ENCODE data around the gene CARD11.
"Not testable (repeated sequence)": the region's sequence is repeated elsewhere in the genome, so short reads cannot be mapped to it uniquely, and the experiment has no call there.

CARD11 gene

GRCh38 chr7:3039787-3040186 is 3.9 kb downstream of the CARD11 start:
- no peak for DNase-seq (ENCODE audit: low read depth in 1 of 2, low spot score in 1 of 2)
- peaks cover 14% of the 10 kb centered on the region for H3K27me3 ChIP-seq (ENCODE audit: insufficient read depth, poor library complexity, severe bottlenecking)
- TF ChIP-seq CTCF (IDR thresholded peaks at IDR 0.05; ENCODE audit: insufficient read depth, low read length) (no peak), SPI1 (IDR thresholded peaks at IDR 0.05; ENCODE audit: borderline replicate concordance, low read depth) (no peak), POLR2AphosphoS5 (IDR thresholded peaks at IDR 0.05; ENCODE audit: low read depth) (no peak), GABPA (IDR thresholded peaks at IDR 0.05; ENCODE audit: low read depth) (no peak)
- TF ChIP-seq, protein P1, sequence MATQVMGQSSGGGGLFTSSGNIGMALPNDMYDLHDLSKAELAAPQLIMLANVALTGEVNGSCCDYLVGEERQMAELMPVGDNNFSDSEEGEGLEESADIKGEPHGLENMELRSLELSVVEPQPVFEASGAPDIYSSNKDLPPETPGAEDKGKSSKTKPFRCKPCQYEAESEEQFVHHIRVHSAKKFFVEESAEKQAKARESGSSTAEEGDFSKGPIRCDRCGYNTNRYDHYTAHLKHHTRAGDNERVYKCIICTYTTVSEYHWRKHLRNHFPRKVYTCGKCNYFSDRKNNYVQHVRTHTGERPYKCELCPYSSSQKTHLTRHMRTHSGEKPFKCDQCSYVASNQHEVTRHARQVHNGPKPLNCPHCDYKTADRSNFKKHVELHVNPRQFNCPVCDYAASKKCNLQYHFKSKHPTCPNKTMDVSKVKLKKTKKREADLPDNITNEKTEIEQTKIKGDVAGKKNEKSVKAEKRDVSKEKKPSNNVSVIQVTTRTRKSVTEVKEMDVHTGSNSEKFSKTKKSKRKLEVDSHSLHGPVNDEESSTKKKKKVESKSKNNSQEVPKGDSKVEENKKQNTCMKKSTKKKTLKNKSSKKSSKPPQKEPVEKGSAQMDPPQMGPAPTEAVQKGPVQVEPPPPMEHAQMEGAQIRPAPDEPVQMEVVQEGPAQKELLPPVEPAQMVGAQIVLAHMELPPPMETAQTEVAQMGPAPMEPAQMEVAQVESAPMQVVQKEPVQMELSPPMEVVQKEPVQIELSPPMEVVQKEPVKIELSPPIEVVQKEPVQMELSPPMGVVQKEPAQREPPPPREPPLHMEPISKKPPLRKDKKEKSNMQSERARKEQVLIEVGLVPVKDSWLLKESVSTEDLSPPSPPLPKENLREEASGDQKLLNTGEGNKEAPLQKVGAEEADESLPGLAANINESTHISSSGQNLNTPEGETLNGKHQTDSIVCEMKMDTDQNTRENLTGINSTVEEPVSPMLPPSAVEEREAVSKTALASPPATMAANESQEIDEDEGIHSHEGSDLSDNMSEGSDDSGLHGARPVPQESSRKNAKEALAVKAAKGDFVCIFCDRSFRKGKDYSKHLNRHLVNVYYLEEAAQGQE (IDR thresholded peaks at IDR 0.05; ENCODE audit: insufficient replicate concordance, low read depth) = no peak
- H3K27ac ChIP-seq (replicated peaks) = no peak overlapping the region
- no peak overlapping the region for H3K4me3 ChIP-seq (replicated peaks; ENCODE audit: insufficient read depth, low read length)

GRCh38 chr7:3038011-3038410 is 5.7 kb downstream of the CARD11 start:
- H3K27me3 ChIP-seq (ENCODE audit: insufficient read depth, poor library complexity, severe bottlenecking); DNase-seq (ENCODE audit: low read depth in 1 of 2, low spot score in 1 of 2); H3K4me3 ChIP-seq (replicated peaks; ENCODE audit: insufficient read depth, low read length); H3K27ac ChIP-seq (replicated peaks): not testable (repeated sequence)

GRCh38 chr7:3037259-3037658 is 6.4 kb downstream of the CARD11 start:
- no peak for DNase-seq (ENCODE audit: low read depth in 1 of 2, low spot score in 1 of 2)
- no peak overlapping the region for H3K4me3 ChIP-seq (replicated peaks; ENCODE audit: insufficient read depth, low read length)
- H3K27me3 ChIP-seq (ENCODE audit: insufficient read depth, poor library complexity, severe bottlenecking) = peaks cover under 1% of the 10 kb centered on the region
- H3K27ac ChIP-seq (replicated peaks) = no peak overlapping the region
- no peak for TF ChIP-seq SPI1 (IDR thresholded peaks at IDR 0.05; ENCODE audit: borderline replicate concordance, low read depth)

DNA sequence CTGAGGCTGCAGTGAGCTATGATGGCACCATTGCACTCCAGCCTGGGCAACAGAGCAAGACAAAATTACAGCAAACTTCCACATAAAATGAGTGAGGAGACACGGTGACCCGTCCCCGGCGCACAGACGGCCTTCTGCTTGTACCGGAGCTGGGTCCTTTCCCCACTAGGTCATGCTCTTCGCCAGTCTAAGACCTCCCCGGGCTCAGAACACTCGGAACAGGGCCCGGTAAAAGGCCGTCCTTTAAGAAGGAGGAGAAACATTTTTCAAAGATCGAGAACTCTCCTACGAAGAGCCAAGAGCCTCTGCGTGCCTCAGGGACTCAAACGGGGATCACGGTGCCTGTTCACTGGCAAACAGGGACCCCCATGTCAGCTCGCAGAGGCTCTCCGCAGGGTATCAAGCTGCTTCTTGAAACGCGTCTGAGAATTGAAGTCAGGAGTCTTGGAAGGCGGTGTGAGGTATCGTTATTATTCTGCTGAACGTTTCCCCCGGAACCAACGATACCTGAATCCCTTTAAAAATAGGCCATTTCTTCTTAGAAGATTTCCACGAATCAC is 9.0 kb downstream of the CARD11 start:
- TF ChIP-seq, protein P1 (IDR thresholded peaks at IDR 0.05; ENCODE audit: insufficient replicate concordance, low read depth) = no peak
- TF ChIP-seq POLR2AphosphoS5 (IDR thresholded peaks at IDR 0.05; ENCODE audit: low read depth) = no peak
- no peak for TF ChIP-seq CTCF (IDR thresholded peaks at IDR 0.05; ENCODE audit: insufficient read depth, low read length)
- no peak for DNase-seq (ENCODE audit: low read depth in 1 of 2, low spot score in 1 of 2)
- no peak overlapping the region for H3K27ac ChIP-seq (replicated peaks)
- no peak overlapping the region for H3K4me3 ChIP-seq (replicated peaks; ENCODE audit: insufficient read depth, low read length)
- no peaks in the 10 kb centered on the region for H3K27me3 ChIP-seq (ENCODE audit: insufficient read depth, poor library complexity, severe bottlenecking)

DNA sequence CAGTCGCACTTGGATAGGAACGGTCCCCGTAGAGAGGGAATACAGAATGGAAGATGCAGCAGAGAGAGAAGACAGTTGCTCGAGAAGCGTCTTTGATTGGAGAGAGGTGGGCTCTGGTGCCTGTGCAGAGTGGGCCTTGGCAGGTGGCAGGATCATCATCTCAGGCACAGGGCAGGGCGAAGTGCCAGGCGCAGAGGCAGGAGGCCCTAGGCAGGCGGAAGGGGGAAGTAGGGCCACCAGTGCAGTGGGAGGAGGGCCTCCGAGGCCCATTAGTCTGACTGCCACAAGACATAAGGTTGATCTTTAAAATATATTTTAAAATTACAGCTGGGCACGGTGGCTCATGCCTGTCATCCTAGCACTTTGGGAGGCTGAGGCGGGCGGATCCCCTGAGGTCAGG is 10.1 kb downstream of the CARD11 start:
- TF ChIP-seq SPI1 (IDR thresholded peaks at IDR 0.05; ENCODE audit: borderline replicate concordance, low read depth) (peak; percentile 8; the same call in 1 of the 2 replicates), CTCF (IDR thresholded peaks at IDR 0.05; ENCODE audit: insufficient read depth, low read length) (no peak)
- no peak overlapping the region for H3K27ac ChIP-seq (replicated peaks)
- DNase-seq (ENCODE audit: low read depth in 1 of 2, low spot score in 1 of 2) = peak in 1 of 2 experiments; percentile 23
- H3K4me3 ChIP-seq (replicated peaks; ENCODE audit: insufficient read depth, low read length) = no peak overlapping the region
- H3K27me3 ChIP-seq (ENCODE audit: insufficient read depth, poor library complexity, severe bottlenecking) = no peaks in the 10 kb centered on the region

Data from HL-60 (cell line).